GM18907 (cell line): ENCODE results near the gene MYOM1.
A peak's percentile ranks its signal among the peaks of the same experiment; 100 is the strongest.
"Not testable (repeated sequence)": the region's sequence is repeated elsewhere in the genome, so short reads cannot be mapped to it uniquely, and the experiment has no call there.

Source experiments
- ATAC-seq: cut with Tn5 transposase; IDR thresholded peaks from one replicate; pipeline ENCODE4 v1.9.1; 2021; ENCODE audit warnings: mild to moderate bottlenecking, moderate library complexity; ENCODE audit not compliant: unreplicated experiment

MYOM1 gene

DNA sequence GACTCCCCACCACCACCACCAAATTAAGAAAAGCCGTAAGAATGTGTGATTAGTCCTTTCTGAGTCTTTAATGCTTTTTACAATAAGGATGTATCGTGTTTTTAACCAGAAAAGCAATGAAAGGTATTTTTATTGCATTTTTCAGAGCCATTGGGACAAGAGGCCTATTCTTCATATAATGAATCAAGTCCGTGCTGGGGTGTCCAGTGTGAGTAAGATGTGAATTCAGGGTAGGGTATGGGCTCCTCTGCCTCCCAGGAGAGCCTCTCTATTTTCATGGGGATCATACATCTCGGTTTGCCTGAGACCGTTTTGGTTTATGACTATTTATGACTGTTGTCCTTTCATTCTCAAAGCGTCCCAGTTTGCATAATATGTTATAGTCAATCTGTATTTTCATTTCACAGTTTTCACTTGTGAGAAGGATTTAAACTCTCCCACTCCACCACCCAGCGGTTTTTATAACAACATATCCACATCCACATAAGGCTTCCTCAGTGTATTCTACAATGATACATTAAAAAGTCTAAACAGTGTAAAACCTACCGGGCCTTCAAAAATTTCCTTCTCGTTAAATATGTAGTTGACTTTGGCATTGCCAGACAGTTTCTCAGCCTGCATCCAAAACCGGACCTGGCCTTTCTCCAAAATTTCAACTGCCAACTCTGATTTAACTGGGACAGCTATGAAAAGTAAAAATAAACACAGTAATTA lies 126.0 kb downstream of the MYOM1 start:
- no peak for ATAC-seq

DNA sequence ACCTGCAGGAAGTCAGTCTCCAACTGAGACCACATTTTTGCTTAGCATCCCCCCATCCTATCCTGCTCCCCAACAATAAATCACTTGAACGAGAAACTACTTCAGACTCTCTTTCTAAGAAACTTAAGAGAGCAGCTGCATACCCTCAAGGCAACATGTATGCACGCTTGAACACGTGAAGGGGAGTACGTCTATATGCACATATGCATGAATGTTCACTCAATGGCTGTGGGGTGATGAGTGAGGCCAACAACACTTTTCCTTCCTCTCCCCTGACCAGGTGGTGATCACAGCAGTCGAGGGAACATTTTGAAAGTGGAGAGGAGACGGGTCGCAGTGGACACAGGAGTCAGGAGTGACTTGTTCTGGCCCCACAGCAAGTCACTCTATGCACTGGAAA lies 127.0 kb downstream of the MYOM1 start:
- no peak for ATAC-seq

DNA sequence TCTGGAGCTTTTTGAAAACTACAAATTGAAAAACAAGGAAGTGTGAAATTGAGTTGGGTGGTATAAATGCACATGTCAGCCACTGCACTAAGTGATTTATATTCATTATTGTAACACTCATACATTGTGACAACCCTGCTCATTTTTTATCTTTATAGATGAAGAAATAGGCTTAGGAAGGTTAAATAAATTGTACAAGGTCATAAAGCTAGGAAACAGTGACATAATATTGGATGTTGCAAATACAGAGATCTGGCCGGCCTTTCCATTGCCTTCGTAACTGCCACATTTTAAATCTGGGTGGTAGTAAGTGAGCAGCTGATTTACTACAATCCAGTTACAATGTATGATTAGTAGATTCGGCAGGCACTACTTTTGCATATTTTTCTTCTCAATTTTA lies 130.2 kb downstream of the MYOM1 start:
- no peak for ATAC-seq

DNA sequence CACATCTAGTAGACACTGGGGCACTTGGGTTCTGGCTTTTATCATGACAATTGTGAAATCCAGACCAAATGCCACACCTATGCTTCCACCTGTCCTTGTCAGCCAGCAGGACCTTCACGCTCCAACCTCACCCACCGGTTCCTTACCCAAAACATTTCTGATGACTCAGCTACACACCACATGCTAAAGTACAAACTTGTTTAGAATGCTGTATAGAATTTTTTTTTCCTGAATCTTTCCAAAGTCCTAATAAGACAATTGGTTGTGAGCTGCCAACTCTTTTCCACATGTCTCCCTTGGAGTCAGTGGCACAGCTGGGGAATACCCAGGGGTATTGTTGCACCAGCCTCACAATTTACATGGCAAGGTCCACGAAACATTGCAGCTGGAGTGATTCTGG lies 131.3 kb downstream of the MYOM1 start:
- no peak for ATAC-seq

DNA sequence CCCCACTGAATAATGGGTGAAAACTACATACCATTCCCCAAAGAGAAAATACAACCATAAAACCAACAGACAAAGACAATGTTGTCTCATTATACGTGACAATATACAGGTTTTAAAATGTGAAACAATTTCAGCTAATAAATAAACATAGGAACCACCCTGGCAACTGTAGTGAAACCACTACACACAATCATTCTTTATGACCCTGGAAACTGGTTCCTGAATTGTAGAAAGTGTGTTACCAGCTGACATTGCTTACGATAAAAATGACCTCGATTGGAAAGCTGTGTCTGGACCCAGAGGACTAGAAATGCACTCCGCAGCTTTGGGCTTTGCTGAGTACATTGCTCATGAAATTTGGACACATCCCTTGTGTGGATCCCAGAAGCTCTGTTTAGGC lies 132.9 kb downstream of the MYOM1 start:
- no peak for ATAC-seq

DNA sequence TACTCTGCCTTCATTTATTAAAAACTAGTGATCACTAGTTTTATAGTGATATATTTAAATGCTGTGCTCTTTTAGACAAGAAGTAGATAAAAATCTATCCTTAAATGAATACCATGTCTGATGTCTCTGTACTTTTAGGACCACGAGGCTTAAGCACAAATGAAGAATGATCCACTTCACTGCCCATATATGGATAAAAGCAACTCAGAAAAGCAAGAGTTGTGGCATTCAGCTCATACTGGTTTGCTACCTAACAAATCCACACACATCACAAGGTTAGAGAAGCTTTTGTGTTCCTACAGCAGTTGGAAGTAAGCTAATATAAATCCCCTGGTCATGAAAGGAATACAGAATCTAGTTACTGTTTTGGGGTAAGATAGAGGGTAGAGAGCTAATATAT lies 134.2 kb downstream of the MYOM1 start:
- ATAC-seq, result no peak

DNA sequence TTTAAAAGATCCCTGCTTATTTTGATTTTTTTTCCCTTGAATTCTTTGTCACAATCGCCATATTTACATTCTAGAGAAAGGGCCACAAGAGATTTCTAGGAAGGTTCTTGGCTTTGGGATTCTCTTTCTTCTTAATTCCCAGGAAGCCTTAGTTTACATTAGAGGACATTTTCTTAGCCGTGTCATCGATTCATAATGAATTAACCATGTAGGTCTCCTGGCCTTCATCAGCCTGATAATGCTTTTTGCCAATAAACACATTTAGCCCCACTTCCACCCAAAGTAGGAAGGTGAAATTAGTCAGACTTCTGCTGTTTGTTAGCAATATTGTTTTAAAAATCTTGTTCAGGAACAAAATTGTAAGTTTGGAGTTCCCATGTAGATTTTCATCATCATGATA lies 135.6 kb downstream of the MYOM1 start:
- no peak for ATAC-seq

DNA sequence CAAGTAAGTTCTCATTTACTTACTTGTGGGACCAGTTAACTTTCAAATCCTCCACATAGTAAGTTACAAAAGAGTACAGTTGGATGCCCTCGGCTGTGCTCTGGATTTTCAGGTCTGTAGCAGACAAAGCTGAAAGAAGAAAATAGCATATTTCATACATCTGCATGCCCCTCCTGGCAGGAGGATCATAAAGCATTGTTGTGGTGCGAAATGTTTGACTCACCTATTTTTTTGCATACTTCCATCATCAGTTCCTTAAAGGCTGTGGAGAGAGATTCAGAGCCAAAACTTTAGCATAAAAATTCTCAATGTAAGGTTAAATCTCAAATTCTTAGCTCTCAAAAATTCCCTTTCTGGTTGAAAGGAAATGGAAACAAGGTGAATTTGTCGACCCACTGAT lies 136.0 kb downstream of the MYOM1 start:
- ATAC-seq, result no peak

DNA sequence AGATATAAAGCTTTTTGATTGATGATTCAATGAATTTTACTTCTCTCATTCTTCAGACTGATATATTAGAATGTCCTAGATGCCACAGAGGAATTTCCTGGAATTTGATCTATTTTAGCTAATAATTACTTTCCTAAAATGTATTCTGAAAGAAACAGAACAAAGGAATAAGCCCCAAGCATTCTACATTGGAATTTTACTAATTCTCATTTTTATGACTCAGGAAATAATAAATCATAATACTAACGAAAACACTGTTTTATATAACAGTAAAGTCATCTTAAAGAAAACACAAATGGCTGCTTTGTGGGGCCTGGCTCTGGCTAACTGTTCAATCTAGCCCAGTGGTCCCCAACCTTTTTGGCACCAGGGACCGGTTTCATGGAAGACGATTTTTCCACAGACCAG lies 138.2 kb downstream of the MYOM1 start:
- ATAC-seq, result no peak

DNA sequence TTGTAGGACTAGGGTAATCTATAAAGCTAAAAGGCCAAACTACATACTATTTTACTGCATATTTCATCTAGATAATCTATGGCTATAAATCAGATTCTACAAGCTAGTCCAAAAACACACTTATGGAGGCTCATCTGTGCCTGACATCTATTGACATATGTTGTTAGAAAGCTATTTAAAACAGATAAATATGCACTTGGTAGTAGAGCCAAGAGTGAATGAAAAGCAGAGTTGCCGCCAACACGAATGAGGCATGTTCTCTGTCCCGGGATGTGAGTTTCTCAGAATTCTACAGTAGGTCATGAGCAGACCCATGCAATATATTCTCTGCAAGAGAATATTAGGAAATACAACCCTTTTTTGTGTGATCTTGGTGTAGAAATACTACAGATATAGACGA lies 140.1 kb downstream of the MYOM1 start:
- no peak for ATAC-seq

DNA sequence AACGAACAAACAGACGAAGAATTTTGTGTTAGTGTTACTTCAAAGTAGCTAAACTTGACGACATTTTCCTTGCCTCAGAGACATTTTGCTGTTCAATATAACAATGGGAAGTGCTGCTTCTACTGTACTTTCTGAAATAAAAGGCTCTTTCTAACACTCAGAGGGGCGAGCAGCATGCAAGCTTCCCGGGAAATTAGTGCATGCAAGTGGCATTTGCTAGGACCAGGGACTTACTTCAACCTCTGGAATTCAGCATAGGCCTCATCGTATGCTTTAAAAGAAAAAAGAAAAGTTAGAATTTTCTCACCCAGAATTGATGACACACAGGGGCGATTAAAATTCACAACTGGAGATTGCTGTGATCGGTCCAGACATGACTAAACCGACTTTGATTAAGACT lies 144.3 kb downstream of the MYOM1 start:
- ATAC-seq, result no peak

DNA sequence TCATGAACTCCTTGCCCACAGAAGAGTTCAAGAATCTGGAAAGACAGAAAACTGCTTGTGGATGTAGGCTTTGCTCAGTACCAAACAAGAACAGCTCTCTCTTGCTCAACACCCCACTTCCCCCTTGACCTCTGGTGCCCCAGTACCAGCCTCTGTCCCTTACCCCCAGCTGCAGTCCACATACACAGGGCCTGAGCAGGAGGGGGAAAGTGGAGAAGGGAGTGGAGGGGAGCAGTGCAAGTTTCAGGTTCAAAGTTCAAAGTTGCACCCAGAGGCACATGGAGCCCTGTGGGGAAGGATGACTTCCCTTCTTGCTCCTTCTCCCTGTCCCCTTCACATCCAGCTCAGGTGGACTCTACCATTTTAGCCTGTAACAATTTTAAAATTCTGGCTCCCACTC lies 145.7 kb downstream of the MYOM1 start:
- no peak for ATAC-seq

DNA sequence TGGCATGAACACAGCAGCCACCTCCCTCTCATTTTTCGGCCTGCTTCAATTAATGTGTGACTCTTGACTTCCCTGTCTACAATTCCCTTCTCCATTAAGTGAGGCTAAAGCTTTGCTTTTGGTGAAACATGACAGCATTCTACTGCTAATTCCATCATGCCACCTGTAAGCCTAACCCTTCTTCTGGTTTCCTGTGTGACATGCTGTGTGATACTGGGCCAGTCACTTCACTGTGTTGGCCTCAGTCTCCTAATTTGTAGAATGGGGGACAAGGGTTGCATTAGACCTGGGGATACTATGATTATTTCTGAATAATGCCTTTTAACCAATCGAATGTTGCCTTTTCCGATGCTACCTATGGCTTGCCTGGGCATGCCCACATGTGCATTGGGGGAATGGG lies 146.4 kb downstream of the MYOM1 start:
- not testable (repeated sequence) for ATAC-seq

DNA sequence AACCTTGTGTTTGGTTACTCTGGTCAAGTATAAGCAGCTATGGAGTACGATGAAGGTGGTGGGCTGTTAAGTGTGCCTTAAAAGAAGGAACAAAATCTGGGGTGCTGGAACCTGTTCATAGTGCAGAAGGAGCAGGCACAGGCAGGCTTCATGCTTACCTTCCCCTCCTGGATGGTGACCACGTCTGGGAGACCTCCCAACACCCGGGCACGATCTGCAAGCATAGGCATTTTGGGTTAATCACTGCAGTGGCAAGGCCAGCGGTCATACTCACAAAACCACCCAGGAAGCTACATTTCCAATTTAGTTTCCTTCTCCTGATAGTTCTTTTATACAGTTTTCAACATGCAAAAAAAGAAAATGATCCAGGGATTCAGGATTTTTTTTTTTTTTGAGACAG lies 148.1 kb downstream of the MYOM1 start:
- ATAC-seq, result no peak

DNA sequence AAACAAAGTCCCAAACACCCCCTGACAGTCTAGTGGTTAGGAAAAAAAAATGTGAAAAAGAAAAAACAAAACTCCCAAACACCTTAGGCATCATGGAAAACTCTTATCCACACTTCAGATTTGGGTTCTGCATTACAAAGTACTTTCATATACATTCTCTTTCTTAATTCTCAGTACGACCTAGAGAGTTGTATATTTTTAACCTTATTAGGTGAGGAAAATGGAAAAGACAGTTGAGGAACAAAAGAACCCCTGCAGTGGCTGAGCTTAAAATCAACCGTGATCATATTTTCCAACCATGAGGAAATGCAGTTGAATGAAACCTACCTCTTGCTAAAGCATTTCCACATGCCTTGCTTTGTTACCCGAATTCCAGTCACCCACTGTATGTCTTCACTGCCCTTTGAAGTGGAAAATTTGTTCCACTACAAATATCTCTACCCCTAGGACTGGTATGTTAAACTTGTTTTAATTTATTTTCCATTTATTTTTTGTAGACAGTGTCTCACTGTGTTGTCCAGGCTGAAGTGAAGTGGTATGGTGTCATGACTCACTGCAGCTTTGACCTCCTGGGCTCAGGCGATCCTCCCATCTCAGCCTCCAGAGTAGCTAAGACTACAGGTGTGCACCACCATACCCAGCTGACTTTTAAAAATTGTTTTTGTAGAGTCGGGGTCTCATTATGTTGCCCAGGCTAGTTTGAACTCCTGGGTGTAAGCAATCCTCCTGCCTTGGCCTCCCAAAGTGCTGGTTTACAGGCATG lies 149.9 kb downstream of the MYOM1 start:
- ATAC-seq, result no peak

DNA sequence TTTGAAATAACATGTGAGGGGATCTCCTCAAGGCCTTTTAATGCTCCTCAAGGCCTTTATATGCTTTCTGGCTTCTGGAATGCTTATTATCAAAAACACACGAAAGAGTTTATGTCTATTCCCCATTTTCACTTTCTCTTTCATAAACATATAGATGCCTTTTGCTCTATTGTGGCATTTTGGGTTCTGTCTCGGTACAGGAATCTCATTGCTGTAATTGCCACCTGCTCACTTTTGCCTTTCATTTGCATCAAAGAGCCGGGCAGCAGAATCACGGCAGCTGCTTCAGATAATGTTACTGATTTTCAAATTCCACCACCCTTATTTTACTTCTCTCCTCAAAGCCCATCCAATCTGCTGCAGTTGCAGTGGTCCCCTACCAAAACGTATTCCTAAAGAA lies 152.0 kb downstream of the MYOM1 start:
- no peak for ATAC-seq

DNA sequence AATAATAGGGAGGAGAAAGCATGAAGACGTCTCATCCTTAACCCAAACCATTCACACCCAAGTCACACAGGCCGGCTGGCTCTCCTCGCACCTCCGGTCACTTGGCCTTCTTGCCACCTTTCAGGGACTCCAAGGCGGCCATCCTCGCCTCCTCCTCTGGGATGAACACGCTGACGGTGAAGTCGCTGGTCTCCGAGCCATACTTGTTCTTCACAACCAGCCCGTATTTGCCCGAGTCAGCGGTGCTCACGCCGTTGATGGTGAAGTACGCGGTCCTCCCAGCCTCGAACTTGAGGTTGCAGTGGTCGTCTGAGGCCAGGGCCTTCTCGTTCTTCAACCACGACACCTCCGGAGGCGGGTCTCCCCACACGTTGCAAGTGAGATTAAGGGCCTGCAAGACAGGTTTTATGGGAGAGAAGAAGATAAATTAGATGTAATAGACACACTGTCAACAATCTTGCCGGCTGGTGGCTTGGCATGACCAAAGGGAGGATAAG lies 152.6 kb downstream of the MYOM1 start:
- ATAC-seq, result no peak

DNA sequence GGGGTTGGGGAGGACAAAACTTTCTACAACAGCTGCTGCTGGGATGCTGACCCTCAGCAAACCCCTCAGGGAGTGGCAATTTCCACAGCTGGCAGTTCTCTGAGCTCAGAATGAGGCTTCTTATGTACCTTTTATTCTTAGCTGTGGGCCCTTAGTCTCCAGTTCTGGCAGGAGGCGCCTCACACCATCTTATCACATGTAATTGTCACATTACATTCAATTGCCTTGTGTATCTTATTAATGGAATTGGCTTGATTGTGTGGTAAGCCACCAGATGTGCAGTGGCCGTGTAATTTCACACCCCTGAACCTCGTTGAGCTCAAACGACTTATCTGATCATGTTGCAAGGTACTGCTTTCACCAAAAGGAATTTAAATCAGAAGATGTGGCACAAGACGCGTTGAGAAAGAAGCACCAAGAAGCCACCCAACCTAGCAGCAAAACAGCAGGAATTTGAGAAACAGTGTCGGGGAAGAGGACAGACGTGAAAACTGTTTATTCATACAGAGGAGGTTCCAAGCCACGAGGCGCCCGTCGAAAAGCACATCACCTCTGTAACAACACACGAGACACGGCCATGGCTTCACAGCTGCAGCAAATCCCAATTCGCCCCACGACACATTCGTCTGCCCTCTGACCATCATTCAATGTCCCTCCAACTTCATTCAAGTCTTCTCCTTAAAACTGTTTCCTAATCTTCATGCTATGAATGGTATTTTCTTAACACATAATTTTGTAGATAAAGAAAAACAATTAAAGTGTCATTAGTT lies 153.2 kb downstream of the MYOM1 start:
- no peak for ATAC-seq

DNA sequence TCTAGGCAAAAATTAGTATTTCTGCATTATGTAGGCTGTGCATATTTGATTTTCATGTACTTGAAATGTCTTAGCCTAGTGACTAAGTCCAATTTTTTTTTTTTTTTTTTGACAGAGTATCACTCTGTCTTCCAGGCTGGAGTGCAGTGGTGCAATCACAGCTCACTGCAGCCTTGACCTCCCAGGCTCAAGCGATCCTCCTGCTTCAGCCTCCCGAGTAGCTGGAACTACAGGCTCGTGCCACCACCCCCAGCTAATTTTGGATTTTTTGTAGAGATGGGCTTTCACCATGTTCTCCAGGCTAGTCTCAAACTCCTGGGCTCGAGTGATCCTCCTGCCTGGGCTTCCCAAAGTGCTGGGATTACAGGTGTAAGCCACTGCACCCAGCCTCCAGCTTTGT lies 156.0 kb downstream of the MYOM1 start:
- not testable (repeated sequence) for ATAC-seq

DNA sequence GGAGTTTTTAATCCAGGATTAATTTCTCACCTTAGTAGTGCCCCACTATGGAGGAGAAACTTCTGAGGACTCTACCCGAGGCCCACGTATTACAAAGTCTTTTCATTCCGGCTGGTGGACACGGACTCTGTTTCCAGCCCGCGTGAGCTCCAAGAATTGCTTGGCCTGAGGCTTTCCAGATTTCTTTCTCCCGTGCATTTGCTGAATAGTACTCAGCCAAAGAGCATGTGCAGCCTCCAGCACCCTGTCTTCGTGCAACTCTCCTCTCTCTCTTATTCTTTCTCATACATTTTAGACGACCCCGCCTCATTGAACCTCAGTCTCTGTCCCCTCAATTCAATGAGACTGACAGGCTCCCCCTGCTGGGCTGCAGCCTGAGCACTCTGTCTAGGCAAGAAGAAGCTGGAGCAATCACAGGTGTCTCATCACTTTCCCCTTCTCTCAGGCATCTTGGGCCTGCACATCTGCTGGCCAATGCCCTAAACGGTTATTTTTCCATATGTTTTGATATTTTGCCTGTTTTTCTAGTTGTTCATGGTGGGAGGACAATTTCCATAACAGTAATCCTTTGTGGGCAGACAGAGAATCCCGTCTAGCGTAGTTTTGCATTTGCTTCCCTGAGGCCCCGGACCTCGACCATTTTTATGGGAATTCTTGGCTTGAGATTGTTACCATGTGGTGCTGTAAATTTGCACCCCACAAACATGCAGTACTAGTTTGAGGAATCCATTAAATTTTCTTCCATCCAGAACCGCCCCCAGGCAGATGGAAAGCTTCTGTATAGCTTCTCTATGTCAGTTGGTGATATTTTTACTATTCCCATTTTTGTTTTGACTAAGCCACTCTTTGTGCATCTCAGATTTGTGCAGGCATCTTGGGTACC lies 156.7 kb downstream of the MYOM1 start:
- peak; percentile 44 for ATAC-seq
